ENCODE data around the gene IGLL5. TPM values are rescaled to one million over a fixed set of nuclear protein-coding genes. Genes with fewer than 3 reads are reported as not detected.

IGLL5 gene
- total and polyA plus RNA-seq, 11 donors = 0.23 to 2.6 (median 0.78) TPM; not detected in 4

GRCh38 chr22:22933807-22934542 lies 46.4 kb downstream of the IGLL5 start:
- H3K9me3 ChIP-seq = no peaks in the 10 kb centered on the region
- DNase-seq (peak in 1 of 5 donors; percentile 19), ATAC-seq (no peak)
- intact Hi-C loops (cut with DNase I) = no loop called here
- H3K36me3 ChIP-seq = no peaks in the 10 kb centered on the region
- H3K4me3 ChIP-seq = no peak overlapping the region
- TF ChIP-seq CTCF (IDR thresholded peaks at IDR 0.05) (no peak), POLR2A (IDR thresholded peaks at IDR 0.05) (no peak)
- 83 to 91% (median 89%) methylated on average over 10 of the region's 10 CpGs for WGBS, 4 donors
- H3K27ac ChIP-seq = no peak overlapping the region
- H3K27me3 ChIP-seq = no peaks in the 10 kb centered on the region
- H3K4me1 ChIP-seq = peaks cover 0 to 18% (median 0%) of the 10 kb centered on the region in 12 donors

GRCh38 chr22:22934543-22935055 lies 47.0 kb downstream of the IGLL5 start:
- H3K36me3 ChIP-seq = no peaks in the 10 kb centered on the region
- no peak overlapping the region for H3K27ac ChIP-seq
- H3K27me3 ChIP-seq = no peaks in the 10 kb centered on the region
- intact Hi-C loops (cut with DNase I) = no loop called here
- TF ChIP-seq POLR2A (IDR thresholded peaks at IDR 0.05) (no peak), CTCF (IDR thresholded peaks at IDR 0.05) (no peak)
- no peak overlapping the region for H3K4me3 ChIP-seq
- H3K4me1 ChIP-seq = peaks cover 0 to 12% (median 0%) of the 10 kb centered on the region in 12 donors
- ATAC-seq (no peak), DNase-seq (peak in 1 of 5 donors; percentile 42)
- H3K9me3 ChIP-seq = no peaks in the 10 kb centered on the region
- WGBS, 4 donors = 85 to 88% (median 87%) methylated on average over 11 of the region's 11 CpGs

GRCh38 chr22:22935056-22935545 lies 47.5 kb downstream of the IGLL5 start:
- H3K36me3 ChIP-seq = no peaks in the 10 kb centered on the region
- intact Hi-C loops (cut with DNase I) = no loop called here
- WGBS, 4 donors = 81 to 91% (median 85%) methylated on average over 3 of the region's 3 CpGs
- no peak for ATAC-seq
- no peak overlapping the region for H3K27ac ChIP-seq
- TF ChIP-seq CTCF (IDR thresholded peaks at IDR 0.05) = no peak
- no peak for TF ChIP-seq POLR2A (IDR thresholded peaks at IDR 0.05)
- peak in 1 of 5 donors; percentile 24 for DNase-seq
- peaks cover 0 to 12% (median 0%) of the 10 kb centered on the region in 12 donors for H3K4me1 ChIP-seq
- no peaks in the 10 kb centered on the region for H3K9me3 ChIP-seq
- no peaks in the 10 kb centered on the region for H3K27me3 ChIP-seq
- no peak overlapping the region for H3K4me3 ChIP-seq

- intact Hi-C loops (cut with DNase I) = no loop called here
- H3K4me1 ChIP-seq = peaks cover 0 to 12% (median 0%) of the 10 kb centered on the region in 12 donors
- no peak overlapping the region for H3K27ac ChIP-seq
- DNase-seq (peak in 1 of 5 donors; percentile 42), ATAC-seq (no peak)
- H3K27me3 ChIP-seq = no peaks in the 10 kb centered on the region
- TF ChIP-seq POLR2A (IDR thresholded peaks at IDR 0.05) (no peak), CTCF (IDR thresholded peaks at IDR 0.05) (no peak)
- H3K36me3 ChIP-seq = no peaks in the 10 kb centered on the region
- WGBS, 4 donors = 69 to 87% (median 77%) methylated on average over 3 to 4 of the region's 4 CpGs
- H3K4me3 ChIP-seq = no peak overlapping the region
- H3K9me3 ChIP-seq = no peaks in the 10 kb centered on the region
Measured at GRCh38 chr22:22935546-22936157, 48.0 kb downstream of the IGLL5 start.

Measured in heart left ventricle (tissue), 16 donors.